Parathyroid adenoma (tissue), 2 donors: ENCODE results near the gene SLC16A10.

Experiments used
- H2AFZ ChIP-seq: fragments of 300-600 bp; sonication (generic); one replicate; pipeline ENCODE4 v1.7.0; 2017; ENCODE audit warnings: antibody characterized with exemption, mild to moderate bottlenecking
- H3K27ac ChIP-seq: fragments of 300-600 bp; sonication (generic); one replicate; pipeline ENCODE4 v1.7.0; 2017
- H3K27me3 ChIP-seq: fragments of 300-600 bp; sonication (generic); one replicate; pipeline ENCODE4 v1.7.0; 2017; ENCODE audit warnings: low read length; ENCODE audit not compliant: control insufficient read depth, insufficient read depth
- H3K36me3 ChIP-seq: fragments of 300-600 bp; sonication (generic); one replicate; pipeline ENCODE4 v1.7.0; 2017; ENCODE audit warnings: low read length; ENCODE audit not compliant: control insufficient read depth, insufficient read depth
- H3K4me1 ChIP-seq: fragments of 300-600 bp; sonication (generic); one replicate; pipeline ENCODE4 v1.7.0; 2017; ENCODE audit warnings: control low read depth
- H3K4me2 ChIP-seq: fragments of 300-600 bp; sonication (generic); one replicate; pipeline ENCODE4 v1.7.0; 2017; ENCODE audit warnings: low read length
- H3K4me3 ChIP-seq: fragments of 300-600 bp; sonication (generic); one replicate; pipeline ENCODE4 v1.7.0; 2017; ENCODE audit warnings: low read depth, low read length
- H3K79me2 ChIP-seq: fragments of 300-600 bp; sonication (generic); one replicate; pipeline ENCODE4 v1.7.0; 2017; ENCODE audit warnings: control low read depth
- H3K9ac ChIP-seq: fragments of 300-600 bp; sonication (generic); one replicate; pipeline ENCODE4 v1.7.0; 2017; ENCODE audit warnings: mild to moderate bottlenecking
- H3K9me3 ChIP-seq: fragments of 300-600 bp; sonication (generic); one replicate; pipeline ENCODE4 v1.7.0; 2017; ENCODE audit warnings: low read length; ENCODE audit not compliant: control insufficient read depth
- CTCF ChIP-seq: fragments of 300-600 bp; sonication (generic); IDR thresholded peaks from one replicate; pipeline ENCODE4 v1.7.0; 2017; ENCODE audit warnings: antibody characterized with exemption, mild to moderate bottlenecking
- donor health status: primary hyperparathyroidism.

Gene SLC16A10

GRCh38 chr6:111173946-111174345, 86.6 kb downstream of the SLC16A10 start:
- no peak overlapping the region for H3K27ac ChIP-seq
- no peak for TF ChIP-seq CTCF
- no peak overlapping the region for H3K4me3 ChIP-seq
- no peaks in the 10 kb centered on the region for H3K79me2 ChIP-seq
- no peaks in the 10 kb centered on the region for H3K9me3 ChIP-seq
- no peak overlapping the region for H2AFZ ChIP-seq
- H3K4me2 ChIP-seq: no peak overlapping the region
- H3K27me3 ChIP-seq: no peaks in the 10 kb centered on the region
- no peaks in the 10 kb centered on the region for H3K36me3 ChIP-seq
- H3K4me1 ChIP-seq: no peaks in the 10 kb centered on the region
- H3K9ac ChIP-seq: no peak overlapping the region

- H3K9ac ChIP-seq: no peak overlapping the region
- no peak overlapping the region for H2AFZ ChIP-seq
- H3K27ac ChIP-seq: no peak overlapping the region
- no peaks in the 10 kb centered on the region for H3K36me3 ChIP-seq
- no peaks in the 10 kb centered on the region for H3K27me3 ChIP-seq
- no peaks in the 10 kb centered on the region for H3K9me3 ChIP-seq
- no peak overlapping the region for H3K4me2 ChIP-seq
- H3K4me1 ChIP-seq: no peaks in the 10 kb centered on the region
- no peaks in the 10 kb centered on the region for H3K79me2 ChIP-seq
- no peak for TF ChIP-seq CTCF
- no peak overlapping the region for H3K4me3 ChIP-seq
Measured at GRCh38 chr6:111175109-111175508, 87.8 kb downstream of the SLC16A10 start.

GRCh38 chr6:111176038-111176759, 88.9 kb downstream of the SLC16A10 start:
- H3K27ac ChIP-seq: no peak overlapping the region
- TF ChIP-seq CTCF: no peak
- no peaks in the 10 kb centered on the region for H3K4me1 ChIP-seq
- no peaks in the 10 kb centered on the region for H3K27me3 ChIP-seq
- no peak overlapping the region for H3K4me3 ChIP-seq
- no peaks in the 10 kb centered on the region for H3K9me3 ChIP-seq
- H3K9ac ChIP-seq: no peak overlapping the region
- H3K4me2 ChIP-seq: no peak overlapping the region
- H3K36me3 ChIP-seq: no peaks in the 10 kb centered on the region
- no peaks in the 10 kb centered on the region for H3K79me2 ChIP-seq
- H2AFZ ChIP-seq: no peak overlapping the region

GRCh38 chr6:111176760-111177099, 89.4 kb downstream of the SLC16A10 start:
- no peak overlapping the region for H3K27ac ChIP-seq
- no peak for TF ChIP-seq CTCF

GRCh38 chr6:111177131-111177530, 89.8 kb downstream of the SLC16A10 start:
- Histone ChIP-seq H3K9me3 (no peaks in the 10 kb centered on the region), H3K9ac (no peak overlapping the region), H3K27ac (no peak overlapping the region), H3K4me1 (no peaks in the 10 kb centered on the region), H3K79me2 (no peaks in the 10 kb centered on the region), H3K4me2 (no peak overlapping the region), H2AFZ (no peak overlapping the region), H3K36me3 (no peaks in the 10 kb centered on the region), H3K4me3 (no peak overlapping the region), H3K27me3 (no peaks in the 10 kb centered on the region)
- TF ChIP-seq CTCF: no peak

More at GRCh38 chr6:111176760-111177099, 89.4 kb downstream of the SLC16A10 start:
- H3K4me3 ChIP-seq: no peak overlapping the region
- H3K4me2 ChIP-seq: no peak overlapping the region
- no peaks in the 10 kb centered on the region for H3K27me3 ChIP-seq
- no peak overlapping the region for H2AFZ ChIP-seq
- no peaks in the 10 kb centered on the region for H3K9me3 ChIP-seq
- H3K4me1 ChIP-seq: no peaks in the 10 kb centered on the region
- H3K36me3 ChIP-seq: no peaks in the 10 kb centered on the region
- no peaks in the 10 kb centered on the region for H3K79me2 ChIP-seq
- H3K9ac ChIP-seq: no peak overlapping the region
